ENCODE results near the gene METTL25B.

DNA sequence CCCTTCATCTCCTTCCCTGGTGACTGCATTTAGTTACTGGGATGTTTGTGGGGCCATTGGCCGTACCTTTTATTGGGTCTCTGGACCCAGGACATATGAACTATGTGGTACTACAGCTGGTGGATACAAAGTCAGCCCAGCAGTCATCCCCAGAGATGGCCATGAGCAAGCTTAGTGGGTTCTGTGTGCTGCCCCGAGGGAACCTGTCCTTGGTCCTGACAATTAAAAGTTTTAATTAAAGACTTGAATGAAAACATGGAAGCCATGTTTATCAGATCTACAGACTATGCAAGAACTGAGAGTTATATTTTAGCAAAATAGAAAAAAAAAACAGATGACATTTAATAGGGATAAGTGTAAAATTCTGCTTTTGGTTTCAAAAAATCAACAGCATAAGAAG lies 48.2 kb upstream of the METTL25B start:
- TF ChIP-seq, protein P1, sequence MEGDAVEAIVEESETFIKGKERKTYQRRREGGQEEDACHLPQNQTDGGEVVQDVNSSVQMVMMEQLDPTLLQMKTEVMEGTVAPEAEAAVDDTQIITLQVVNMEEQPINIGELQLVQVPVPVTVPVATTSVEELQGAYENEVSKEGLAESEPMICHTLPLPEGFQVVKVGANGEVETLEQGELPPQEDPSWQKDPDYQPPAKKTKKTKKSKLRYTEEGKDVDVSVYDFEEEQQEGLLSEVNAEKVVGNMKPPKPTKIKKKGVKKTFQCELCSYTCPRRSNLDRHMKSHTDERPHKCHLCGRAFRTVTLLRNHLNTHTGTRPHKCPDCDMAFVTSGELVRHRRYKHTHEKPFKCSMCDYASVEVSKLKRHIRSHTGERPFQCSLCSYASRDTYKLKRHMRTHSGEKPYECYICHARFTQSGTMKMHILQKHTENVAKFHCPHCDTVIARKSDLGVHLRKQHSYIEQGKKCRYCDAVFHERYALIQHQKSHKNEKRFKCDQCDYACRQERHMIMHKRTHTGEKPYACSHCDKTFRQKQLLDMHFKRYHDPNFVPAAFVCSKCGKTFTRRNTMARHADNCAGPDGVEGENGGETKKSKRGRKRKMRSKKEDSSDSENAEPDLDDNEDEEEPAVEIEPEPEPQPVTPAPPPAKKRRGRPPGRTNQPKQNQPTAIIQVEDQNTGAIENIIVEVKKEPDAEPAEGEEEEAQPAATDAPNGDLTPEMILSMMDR (IDR thresholded peaks at IDR 0.05; ENCODE audit: low read depth, low read length): no peak
- no peak for TF ChIP-seq EZH2phosphoT487 (IDR thresholded peaks at IDR 0.05; ENCODE audit: low read depth)
